Measurements from ENCODE around the gene GRIN1. TPM values are rescaled to one million over a fixed set of nuclear protein-coding genes. Genes with fewer than 3 reads are reported as not detected.

The GRIN1 gene
- total and polyA plus RNA-seq, 2 of the 8 experiments (the other 6 are each of a cell fraction or from before 2014, with no cell fraction given), result 0.48 to 2.1 TPM

DNA sequence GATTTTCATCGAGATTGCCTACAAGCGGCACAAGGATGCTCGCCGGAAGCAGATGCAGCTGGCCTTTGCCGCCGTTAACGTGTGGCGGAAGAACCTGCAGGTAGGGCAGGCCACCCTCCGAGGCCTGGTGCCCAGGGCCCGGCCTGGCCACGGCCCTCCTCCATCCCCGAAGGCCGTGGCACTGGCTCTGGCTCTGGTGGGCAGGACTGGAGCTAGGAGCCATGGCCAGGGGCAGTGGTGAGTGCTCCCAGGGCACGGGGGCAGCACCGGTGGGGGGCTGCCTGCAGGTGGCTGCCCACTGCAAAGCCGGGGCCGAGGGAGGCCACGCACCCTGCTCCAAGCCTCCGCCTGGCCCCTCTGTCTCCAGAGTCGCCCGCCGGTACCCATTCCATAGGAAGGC is 24.9 kb downstream of the GRIN1 start:
- Histone ChIP-seq H2BK20ac (ENCODE audit: low read length) (no peak overlapping the region), H4K8ac (ENCODE audit: extremely low read depth, insufficient read depth, low read length) (0 out of 2 replicates have a peak overlapping the region, but pooled peaks have one; percentile 57), H3K27ac (ENCODE audit: low read depth, low read length) (no peak overlapping the region), H3K4me1 (replicated peaks in 1 of 4; ENCODE audit: control insufficient read depth in 3 of 4, insufficient read depth in 4 of 4, low read length in 3 of 4) (peaks cover 0 to 14% (median 9%) of the 10 kb centered on the region in 4 experiments; a peak in 6 of 7 replicates), H2BK12ac (ENCODE audit: low read depth, low read length) (0 out of 2 replicates have a peak overlapping the region, but pooled peaks have one; percentile 9), H3K9me3 (ENCODE audit: insufficient read depth in 2 of 2, low read depth in 1 of 2, low read length in 1 of 2) (no peaks in the 10 kb centered on the region), H2AFZ (ENCODE audit: low read length) (no peak overlapping the region), H3K23me2 (ENCODE audit: low read depth, low read length) (peaks cover 11% of the 10 kb centered on the region; the same call in 1 of the 2 replicates), H3K79me1 (ENCODE audit: low read depth, low read length) (no peaks in the 10 kb centered on the region; the same call in 1 of the 2 replicates), H2BK5ac (ENCODE audit: low read depth, low read length) (no peak overlapping the region; the same call in 1 of the 2 replicates), H3K4me2 (ENCODE audit: insufficient read depth in 1 of 2, low read depth in 2 of 2, low read length in 2 of 2) (peak overlapping the region; percentile 84 to 90; a peak in 3 of 4 replicates), H3K9ac (replicated peaks in 1 of 4; ENCODE audit: extremely low read depth in 1 of 4, low read depth in 3 of 4, low read length in 3 of 4) (no peak overlapping the region), H3K18ac (ENCODE audit: extremely low read depth, low read length) (no peak overlapping the region), H3K4me3 (ENCODE audit: extremely low read depth in 1 of 4, insufficient read depth in 2 of 4, low read depth in 3 of 4, low read length in 4 of 4) (peak overlapping the region in 1 of 4 experiments; percentile 61; a peak in 1 of 8 replicates), H3K27me3 (replicated peaks in 1 of 4; ENCODE audit: control insufficient read depth in 3 of 4, extremely low read depth in 1 of 4, insufficient read depth in 3 of 4, low read length in 3 of 4) (peaks cover 61 to 98% (median 90%) of the 10 kb centered on the region in 4 experiments), H2AK5ac (ENCODE audit: low read depth, low read length) (no peak overlapping the region), H4K20me1 (replicated peaks in 1 of 2; ENCODE audit: control insufficient read depth in 1 of 2, insufficient read depth in 2 of 2, low read length in 2 of 2) (peaks cover 0 to 15% of the 10 kb centered on the region in 2 experiments), H3K4ac (replicated peaks; ENCODE audit: insufficient read length, low read depth, low read length) (no peak overlapping the region), H3K14ac (ENCODE audit: insufficient read length) (no peak overlapping the region), H3K23ac (ENCODE audit: insufficient read length) (no peak overlapping the region), H3K36me3 (ENCODE audit: control insufficient read depth in 2 of 4, insufficient read depth in 4 of 4, low read length in 3 of 4) (no peaks in the 10 kb centered on the region; a peak in 1 of 8 replicates), H3K79me2 (ENCODE audit: control insufficient read depth in 1 of 2, insufficient read depth in 2 of 2, low read length in 2 of 2) (no peaks in the 10 kb centered on the region), H4K5ac (ENCODE audit: insufficient read length, low read depth, low read length) (no peak overlapping the region), H3K56ac (replicated peaks; ENCODE audit: insufficient read length, low read depth, low read length) (no peak overlapping the region), H4K91ac (replicated peaks; ENCODE audit: insufficient read length, low read length) (peak overlapping the region; percentile 30), H2BK120ac (replicated peaks; ENCODE audit: low read depth, low read length) (no peak overlapping the region), H2BK15ac (ENCODE audit: low read length) (no peak overlapping the region)
- TF ChIP-seq, protein P1, sequence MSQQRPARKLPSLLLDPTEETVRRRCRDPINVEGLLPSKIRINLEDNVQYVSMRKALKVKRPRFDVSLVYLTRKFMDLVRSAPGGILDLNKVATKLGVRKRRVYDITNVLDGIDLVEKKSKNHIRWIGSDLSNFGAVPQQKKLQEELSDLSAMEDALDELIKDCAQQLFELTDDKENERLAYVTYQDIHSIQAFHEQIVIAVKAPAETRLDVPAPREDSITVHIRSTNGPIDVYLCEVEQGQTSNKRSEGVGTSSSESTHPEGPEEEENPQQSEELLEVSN (IDR thresholded peaks at IDR 0.05), result peak; percentile 65; the same call in 1 of the 2 replicates
- TF ChIP-seq, protein P2, sequence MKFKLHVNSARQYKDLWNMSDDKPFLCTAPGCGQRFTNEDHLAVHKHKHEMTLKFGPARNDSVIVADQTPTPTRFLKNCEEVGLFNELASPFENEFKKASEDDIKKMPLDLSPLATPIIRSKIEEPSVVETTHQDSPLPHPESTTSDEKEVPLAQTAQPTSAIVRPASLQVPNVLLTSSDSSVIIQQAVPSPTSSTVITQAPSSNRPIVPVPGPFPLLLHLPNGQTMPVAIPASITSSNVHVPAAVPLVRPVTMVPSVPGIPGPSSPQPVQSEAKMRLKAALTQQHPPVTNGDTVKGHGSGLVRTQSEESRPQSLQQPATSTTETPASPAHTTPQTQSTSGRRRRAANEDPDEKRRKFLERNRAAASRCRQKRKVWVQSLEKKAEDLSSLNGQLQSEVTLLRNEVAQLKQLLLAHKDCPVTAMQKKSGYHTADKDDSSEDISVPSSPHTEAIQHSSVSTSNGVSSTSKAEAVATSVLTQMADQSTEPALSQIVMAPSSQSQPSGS (IDR thresholded peaks at IDR 0.05; ENCODE audit: low read length), result no peak
- no peak for TF ChIP-seq CBX5 (IDR thresholded peaks at IDR 0.05; ENCODE audit: low read depth, low read length)
- no peak for DNase-seq (ENCODE audit: low read depth in 1 of 2, low spot score in 2 of 2)
- no peak for FAIRE-seq
- 94% methylated on average over 18 of the region's 22 CpGs; no CpG with 5 or more reads in 1 of the 2 experiments for WGBS, 2 experiments (ENCODE audit: extremely low coverage in 1 of 2, insufficient coverage in 1 of 2, insufficient read length in 1 of 2, insufficient replicate concordance in 2 of 2, low coverage in 1 of 2, low lambda C conversion rate in 2 of 2, missing lambda C conversion rate in 1 of 2)
- ChIA-PET CTCF (ENCODE audit: partially characterized antibody) (interaction anchor here (0.9 to 4.0 kb wide), 8 partner anchors 12 to 392 kb away, joined by 3 to 16 read pairs (median 6); partner anchors contain the start of gene CYSRT1), POLR2A (ENCODE audit: partially characterized antibody) (interaction anchor here (0.9 to 2.9 kb wide), 5 partner anchors 11 to 77 kb away, joined by 3 to 15 read pairs (median 7); partner anchors contain the start of gene TUBB4B)

Data from H1 (cell line).